ENCODE results near the gene TMEM245. TPM values are rescaled to one million over a fixed set of nuclear protein-coding genes. Genes with fewer than 3 reads are reported as not detected.

TMEM245 gene
- total and polyA plus RNA-seq, 2 of the 13 experiments (the other 11 are each of a cell fraction or from before 2014, with no cell fraction given), result 53.5 to 55.4 TPM

DNA sequence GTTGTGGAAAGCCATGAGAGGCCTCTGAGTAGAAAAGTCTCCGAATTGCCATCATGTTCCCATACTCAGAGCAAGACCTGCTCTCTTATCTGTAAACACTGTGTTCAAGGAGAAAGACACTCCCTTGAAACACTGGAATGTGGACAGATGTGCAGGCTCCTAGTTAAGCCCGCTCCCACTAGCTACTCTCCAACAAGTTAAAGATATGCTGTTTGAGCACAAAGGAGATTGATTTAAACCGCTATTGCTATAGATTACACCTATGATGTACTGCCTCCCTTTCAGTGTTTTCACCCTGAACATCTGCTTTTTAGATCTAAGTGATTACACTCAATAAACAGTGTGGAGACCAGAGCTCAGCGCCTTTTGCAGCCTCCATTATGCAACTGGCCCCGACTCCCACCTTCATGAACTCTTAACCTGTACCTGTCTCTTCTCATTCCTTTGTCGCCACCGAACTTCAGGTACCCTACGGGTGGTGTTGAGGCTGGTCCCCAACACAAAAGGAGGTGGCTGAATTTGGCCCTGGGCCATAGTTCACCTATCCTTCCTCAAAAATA is 47.5 kb downstream of the TMEM245 start (continued):
- no peak for TF ChIP-seq LCORL (IDR thresholded peaks at IDR 0.05)
- no peak for TF ChIP-seq LCORL (CRISPR knock-in tag; IDR thresholded peaks at IDR 0.05)
- no peak for TF ChIP-seq ZNF607 (CRISPR knock-in tag; IDR thresholded peaks at IDR 0.05; ENCODE audit: borderline replicate concordance)
- TF ChIP-seq SRSF4 (IDR thresholded peaks at IDR 0.05; ENCODE audit: low read depth, low read length, poor library complexity, severe bottlenecking), result no peak
- no peak for TF ChIP-seq ZNF343 (CRISPR knock-in tag; IDR thresholded peaks at IDR 0.05)
- 0 out of 2 replicates have a peak, but pooled peaks have one; percentile 10 for TF ChIP-seq PATZ1 (CRISPR knock-in tag; IDR thresholded peaks at IDR 0.05)
- TF ChIP-seq MXD4 (CRISPR knock-in tag; IDR thresholded peaks at IDR 0.05), result no peak
- TF ChIP-seq CHD2 (IDR thresholded peaks at IDR 0.05; ENCODE audit: low read depth, low read length), result no peak
- no peak for TF ChIP-seq ELF3 (CRISPR knock-in tag; IDR thresholded peaks at IDR 0.05)
- no peak for TF ChIP-seq SP5 (CRISPR knock-in tag; IDR thresholded peaks at IDR 0.05; ENCODE audit: borderline replicate concordance, low read depth)
- no peak for TF ChIP-seq ZNF746 (CRISPR knock-in tag; IDR thresholded peaks at IDR 0.05)
- no peak for TF ChIP-seq ZHX2 (IDR thresholded peaks at IDR 0.05; ENCODE audit: low read depth)
- TF ChIP-seq ZHX2 (CRISPR knock-in tag; IDR thresholded peaks at IDR 0.05; ENCODE audit: borderline replicate concordance), result no peak
- no peak for TF ChIP-seq SMAD1 (CRISPR knock-in tag; IDR thresholded peaks at IDR 0.05; ENCODE audit: borderline replicate concordance, low read depth)
- TF ChIP-seq GFI1 (CRISPR knock-in tag; IDR thresholded peaks at IDR 0.05; ENCODE audit: borderline replicate concordance), result 0 out of 2 replicates have a peak, but pooled peaks have one; percentile 18
- TF ChIP-seq ZNF619 (CRISPR knock-in tag; IDR thresholded peaks at IDR 0.05), result no peak
- peak; percentile 49 for TF ChIP-seq ZNF609 (CRISPR knock-in tag; IDR thresholded peaks at IDR 0.05; ENCODE audit: borderline replicate concordance)

All from HepG2 (cell line).